ENCODE results near the gene NOTCH4. TPM values are rescaled to one million over a fixed set of nuclear protein-coding genes. Genes with fewer than 3 reads are reported as not detected.

NOTCH4 gene
- total RNA-seq, 1 donor from 2014 or later: 71.8 TPM

DNA sequence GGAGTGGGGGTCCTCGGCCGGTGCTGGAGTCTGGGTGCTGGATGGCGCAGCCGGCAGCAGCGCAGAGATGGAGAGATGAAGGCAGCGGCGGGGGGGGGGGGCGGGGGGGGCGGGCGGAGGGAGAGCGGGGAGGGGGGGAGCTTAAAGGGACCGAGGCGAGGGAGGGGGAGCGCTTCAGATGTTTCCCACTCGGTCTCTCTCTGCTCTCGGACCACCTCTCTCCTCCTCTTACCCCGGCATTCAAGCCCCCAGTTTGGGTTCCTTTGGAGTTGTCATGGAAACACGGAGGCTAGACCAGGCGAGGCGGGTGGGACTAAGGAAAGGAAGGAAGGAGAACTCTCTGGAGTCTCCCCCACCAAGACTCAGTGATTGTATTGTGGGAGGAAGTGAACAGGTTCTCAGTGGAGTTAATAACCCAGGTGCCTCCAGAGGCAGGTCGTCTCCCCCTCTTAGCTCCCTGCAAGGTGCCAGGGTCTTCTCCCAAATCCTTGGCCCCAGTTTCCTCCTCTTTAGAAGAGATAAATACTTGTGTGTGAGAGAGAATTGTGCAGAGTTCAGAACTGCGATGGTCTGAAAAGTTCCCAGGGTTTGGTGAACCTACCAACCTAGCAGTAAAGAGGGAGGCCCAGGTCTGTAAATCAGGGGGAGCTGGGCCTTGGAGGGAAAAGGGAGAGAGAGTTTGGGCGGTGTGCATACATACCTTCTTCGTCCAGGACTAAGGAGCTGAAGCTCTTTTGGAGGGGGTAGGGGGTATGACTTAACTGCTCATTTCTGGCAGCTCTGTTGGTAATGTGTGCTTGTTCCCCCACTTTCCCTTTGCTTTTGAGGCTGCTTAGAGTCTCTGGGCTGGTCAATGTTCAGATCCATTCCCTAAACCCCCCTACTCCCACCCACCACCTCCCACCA, 71.8 kb downstream of the NOTCH4 start, which contains the start of gene PRRT1:
TSS of gene PRRT1 (minus strand) at position 77 of the 906 bp plus-strand sequence. CDS start 112 bp downstream, outside the sequence.
- no peak for DNase-seq (ENCODE audit: low spot score)
- no peak for ATAC-seq
- intact Hi-C loops (cut with DNase I): no loop called here

DNA sequence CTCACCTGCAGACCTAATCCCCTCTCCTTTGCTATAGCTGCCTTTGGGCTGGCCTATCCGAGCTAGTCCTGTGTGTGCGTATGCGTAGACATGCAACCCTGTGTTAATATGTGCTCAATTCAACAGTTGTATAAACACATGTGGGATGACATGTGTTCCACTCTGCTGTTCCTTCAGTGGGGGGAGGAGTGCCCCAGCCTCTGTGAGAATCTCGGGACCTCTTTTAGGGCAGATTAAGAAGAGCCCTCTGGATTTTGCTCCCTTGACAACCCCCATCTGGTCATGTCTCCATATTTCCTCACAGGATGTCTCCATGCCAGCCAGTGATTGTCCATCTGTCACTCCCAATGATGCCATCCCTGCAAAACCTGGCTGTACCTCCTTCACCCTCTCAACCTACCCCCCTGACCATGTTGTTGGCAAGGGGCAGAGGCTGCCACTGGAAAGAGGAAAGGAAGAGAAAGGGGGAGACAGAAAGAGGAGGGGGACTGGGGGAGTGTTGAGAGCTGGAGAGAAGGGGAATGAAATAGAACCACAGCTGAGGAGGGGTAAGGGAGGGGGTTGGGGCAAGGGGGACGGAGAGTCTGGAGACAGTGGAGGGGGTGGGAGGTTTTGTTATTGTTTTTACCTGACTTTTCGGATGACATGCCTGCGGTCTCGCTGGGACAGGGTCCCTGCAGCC, 72.5 kb downstream of the NOTCH4 start:
- intact Hi-C loops (cut with DNase I): no loop called here
- DNase-seq (ENCODE audit: low spot score): no peak
- no peak for ATAC-seq

DNA sequence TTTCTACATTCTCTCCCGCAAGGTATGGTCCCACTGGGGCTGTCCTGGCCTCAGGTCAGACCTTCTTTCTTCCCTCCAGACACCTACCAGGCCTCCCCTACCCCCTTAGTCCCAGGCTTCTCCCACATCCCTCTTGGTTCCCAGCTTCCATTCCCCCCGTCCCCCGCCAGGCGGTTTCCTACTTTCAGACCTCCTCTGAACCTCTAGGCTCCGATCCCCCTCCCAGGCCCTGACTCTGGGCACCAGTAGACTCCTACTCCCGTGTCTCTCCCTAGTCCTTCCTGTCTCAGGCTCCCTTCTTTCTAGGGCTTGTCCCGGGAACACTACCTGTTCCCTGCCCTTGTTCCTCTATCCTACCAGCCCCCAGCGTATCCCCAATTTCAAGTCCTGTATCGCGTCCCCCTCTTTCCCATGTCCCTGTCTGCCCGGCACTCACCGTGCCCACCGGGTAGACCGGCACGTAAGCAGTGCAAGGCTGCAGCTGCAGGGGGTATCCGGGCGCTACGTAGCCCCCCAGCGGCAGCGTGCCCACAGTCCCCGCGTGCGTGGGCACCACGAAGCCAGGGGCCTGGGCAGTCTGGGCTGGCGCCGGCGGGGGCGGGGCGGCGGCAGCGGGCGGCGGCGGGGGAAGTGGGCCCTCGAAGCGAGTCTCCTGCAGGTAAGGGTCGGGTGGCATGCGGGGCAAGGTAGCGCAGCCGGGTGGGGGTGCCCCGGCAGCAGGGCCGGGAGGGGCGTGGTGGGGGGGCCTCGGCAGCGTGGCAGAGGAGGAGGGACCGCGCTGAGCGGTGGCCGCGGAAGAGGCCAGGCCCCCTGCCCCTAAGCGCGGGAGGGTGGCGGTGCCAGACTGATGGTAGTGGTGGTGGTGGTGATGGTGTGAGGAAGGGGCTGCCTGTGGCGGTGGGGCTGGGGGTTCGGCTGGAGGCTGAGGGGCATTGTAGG, 73.7 kb downstream of the NOTCH4 start:
- ATAC-seq (no peak), DNase-seq (ENCODE audit: low spot score) (no peak)
- intact Hi-C loops (cut with DNase I): no loop called here

DNA sequence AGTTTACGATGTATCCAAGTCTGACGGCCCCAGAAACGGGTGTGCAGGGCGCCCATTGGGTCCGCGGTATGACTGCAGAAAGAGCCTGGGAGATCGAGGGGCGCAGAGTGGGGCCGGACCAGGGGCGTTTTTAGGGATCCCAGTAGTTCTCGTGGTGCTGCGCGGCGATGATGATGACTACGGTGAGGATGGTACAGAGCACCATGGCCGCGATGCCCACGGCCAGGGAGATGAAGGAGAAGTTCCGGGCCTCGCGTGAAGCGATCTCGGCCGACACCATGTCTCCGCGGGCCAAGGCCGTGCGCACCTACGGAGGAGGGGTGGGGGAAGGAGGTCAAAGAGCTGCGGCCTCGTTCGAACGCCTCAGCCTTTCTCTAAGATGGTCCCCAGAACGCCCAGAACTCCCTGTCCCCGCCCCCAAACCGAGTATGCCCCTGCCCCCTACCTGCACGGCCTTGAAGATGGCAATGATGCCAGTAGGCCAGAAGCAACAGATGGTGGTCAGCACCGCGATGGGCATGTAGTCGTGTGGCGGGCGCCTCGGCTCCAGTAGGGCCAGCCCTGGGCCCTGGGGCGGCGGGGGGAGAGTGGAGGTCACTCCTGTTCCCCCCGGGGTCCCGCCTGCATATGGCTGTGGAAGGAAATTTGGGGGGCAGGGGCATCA, 74.6 kb downstream of the NOTCH4 start:
- intact Hi-C loops (cut with DNase I): no loop called here
- ATAC-seq: no peak

DNA sequence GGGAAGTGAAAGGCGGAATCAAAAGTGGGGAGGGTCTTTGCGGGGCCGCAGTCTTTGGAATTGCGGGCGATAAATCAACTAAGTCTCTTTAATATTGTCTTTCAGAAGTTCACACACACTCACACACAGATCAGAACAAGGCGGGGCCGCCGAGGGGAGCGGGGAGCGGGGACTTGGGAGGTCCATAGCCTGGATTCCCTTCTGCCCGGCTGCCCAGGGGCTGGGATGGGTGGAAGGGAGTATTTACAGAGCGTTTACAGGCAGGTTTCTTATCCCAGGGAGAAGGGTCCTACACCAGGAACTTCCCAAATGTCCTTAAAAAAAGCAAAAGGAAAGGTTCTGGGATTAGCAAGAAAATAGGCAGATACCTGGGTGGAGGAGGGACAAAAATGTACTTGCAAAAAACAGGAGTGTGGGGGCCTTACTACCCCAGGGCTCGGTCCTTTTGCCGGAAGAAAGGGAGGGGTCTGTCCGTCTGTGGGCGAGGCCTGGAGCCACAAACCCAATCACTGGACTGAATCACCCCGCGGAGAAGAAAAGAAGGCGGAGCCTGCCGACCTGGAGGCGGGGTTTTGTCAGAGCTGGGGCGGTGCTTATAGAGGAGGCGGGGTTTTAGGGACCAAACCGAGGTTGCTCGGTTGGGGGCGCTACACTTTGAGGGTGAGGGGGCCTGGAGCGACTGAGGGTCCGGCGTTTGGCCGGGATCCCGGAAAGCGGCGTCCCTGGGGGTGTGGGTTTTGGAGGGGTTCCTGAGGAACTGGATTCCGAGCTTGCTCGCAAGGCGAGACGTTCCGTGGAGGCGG, 75.4 kb downstream of the NOTCH4 start:
- intact Hi-C loops (cut with DNase I): no loop called here
- ATAC-seq (peak; percentile 37), DNase-seq (ENCODE audit: low spot score) (peak; percentile 87)

More for the DNA sequence above, 74.6 kb downstream of the NOTCH4 start:
- no peak for DNase-seq (ENCODE audit: low spot score)

DNA sequence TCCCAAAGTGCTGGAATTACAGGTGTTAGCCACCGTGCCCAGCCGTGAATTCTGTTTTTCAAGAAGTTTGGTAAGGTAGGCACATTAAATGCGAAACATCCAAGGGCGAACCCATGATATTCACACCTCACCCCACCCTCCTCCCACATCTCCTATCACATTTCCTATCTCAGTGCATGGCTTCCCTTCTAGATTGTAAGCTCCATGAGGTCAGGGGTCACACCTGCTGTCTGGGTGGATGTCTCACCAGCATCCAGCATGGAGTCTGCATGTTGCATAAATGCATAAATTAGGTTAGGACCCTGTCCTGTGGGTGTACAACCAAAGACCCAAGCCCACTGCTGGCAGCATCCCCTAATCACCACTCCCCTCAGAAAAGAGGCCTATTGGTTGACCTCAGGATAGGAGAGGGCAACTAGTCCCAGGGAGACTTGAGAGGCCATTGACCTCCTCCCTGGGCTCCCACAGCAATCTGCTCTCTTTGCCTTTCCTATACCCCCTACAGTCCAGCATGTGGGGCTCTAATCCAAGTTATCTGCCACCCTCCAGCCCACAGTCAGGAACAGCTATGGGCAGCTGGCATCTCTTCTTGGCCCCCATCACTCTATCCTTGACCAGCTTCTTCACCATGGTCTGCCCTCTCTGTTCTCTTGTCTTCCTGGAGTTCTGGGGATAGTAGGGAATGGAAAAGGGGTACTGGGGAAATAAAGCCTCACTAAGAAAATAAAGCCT, 76.3 kb downstream of the NOTCH4 start:
- ATAC-seq (no peak), DNase-seq (ENCODE audit: low spot score) (no peak)
- intact Hi-C loops (cut with DNase I): no loop called here

DNA sequence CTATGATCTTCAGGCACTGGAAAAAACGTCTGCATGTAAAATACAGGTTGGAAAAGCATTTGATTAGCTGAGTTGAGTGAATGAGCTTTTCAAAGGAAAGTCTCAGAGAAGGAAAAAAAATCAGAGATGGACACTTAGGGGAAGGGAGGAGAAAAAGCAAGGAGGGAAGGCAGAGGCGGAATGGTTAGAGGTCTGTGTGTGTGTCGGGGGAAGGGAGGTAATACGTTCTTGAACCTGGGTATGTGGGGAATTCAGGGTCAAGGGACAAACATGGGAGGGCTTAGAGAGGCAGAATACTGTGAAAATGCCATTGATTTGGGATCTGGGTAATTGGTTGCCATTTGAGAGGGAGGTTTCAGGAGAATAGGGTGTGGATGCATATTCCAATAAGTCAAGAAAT, 77.2 kb downstream of the NOTCH4 start:
- ATAC-seq: no peak
- intact Hi-C loops (cut with DNase I): no loop called here

DNA sequence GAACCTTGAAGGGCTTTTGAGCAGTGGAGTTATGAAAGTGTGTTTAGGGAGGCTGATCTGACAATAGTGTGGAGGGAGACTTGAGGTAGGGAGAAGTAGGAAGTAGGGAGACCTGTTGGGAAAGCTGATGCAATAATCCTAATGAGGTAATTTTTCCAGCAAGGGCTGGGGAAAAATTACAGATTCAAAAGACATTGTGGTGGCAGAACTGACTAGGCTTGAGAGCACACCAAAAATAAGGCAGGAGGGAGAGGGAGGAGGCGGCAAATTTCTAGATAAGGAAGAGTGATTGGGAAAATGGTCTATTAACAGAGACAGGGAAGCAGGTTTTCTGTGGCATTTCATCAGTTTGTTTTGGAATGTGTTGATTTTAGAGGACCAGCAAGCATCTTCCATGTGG, 77.6 kb downstream of the NOTCH4 start:
- ATAC-seq (no peak), DNase-seq (ENCODE audit: low spot score) (no peak)
- intact Hi-C loops (cut with DNase I): no loop called here

More for the DNA sequence above, 77.2 kb downstream of the NOTCH4 start:
- no peak for DNase-seq (ENCODE audit: low spot score)

Small RNAs within 50 kb of the gene (microRNA-seq; reads per million reads assigned to microRNA genes)
- gene MIR6721 (not detected), gene MIR6833 (not detected)

Other genes with a start within 250 kb of the NOTCH4 start
- 453 TPM for gene C4A, start 242.0 kb downstream of the NOTCH4 start, total RNA-seq
- gene C4B, start 209.3 kb downstream of the NOTCH4 start, total RNA-seq: 392 TPM
- gene CYP21A2, start 185.7 kb downstream of the NOTCH4 start, total RNA-seq: 6.1 TPM
- 423 TPM for gene TNXB, start 114.7 kb downstream of the NOTCH4 start, total RNA-seq
- 88.4 TPM for gene ATF6B, start 95.8 kb downstream of the NOTCH4 start, total RNA-seq
- 2.8 TPM for gene FKBPL, start 93.8 kb downstream of the NOTCH4 start, total RNA-seq
- 6.1 TPM for gene PRRT1, start 72.1 kb downstream of the NOTCH4 start, total RNA-seq
- gene PPT2, start 69.9 kb downstream of the NOTCH4 start, total RNA-seq: 38.8 TPM
- gene EGFL8, start 59.5 kb downstream of the NOTCH4 start, total RNA-seq: 312 TPM
- 59.9 TPM for gene AGPAT1, start 48.0 kb downstream of the NOTCH4 start, total RNA-seq
- 63.8 TPM for gene RNF5, start 45.7 kb downstream of the NOTCH4 start, total RNA-seq
- gene AGER, start 39.8 kb downstream of the NOTCH4 start, total RNA-seq: 13.6 TPM
- gene PBX2, start 33.9 kb downstream of the NOTCH4 start, total RNA-seq: 97.7 TPM
- 20.5 TPM for gene GPSM3, start 31.4 kb downstream of the NOTCH4 start, total RNA-seq
- gene TSBP1, start 147.8 kb upstream of the NOTCH4 start, total RNA-seq: not detected
- not detected for gene BTNL2, start 183.1 kb upstream of the NOTCH4 start, total RNA-seq
- gene HLA-DRA, start 215.8 kb upstream of the NOTCH4 start, total RNA-seq: 455 TPM

Measured in sciatic nerve (tissue), 2 donors.